SU-DHL-6 (cell line): ENCODE results near the gene COIL.
"Not testable (repeated sequence)": the region's sequence is repeated elsewhere in the genome, so short reads cannot be mapped to it uniquely, and the experiment has no call there.

Experiments used
- EZH2phosphoT487 ChIP-seq: fragments of 200-600 bp; sonication (generic), shearing (Covaris generic); conservative IDR thresholded peaks from 2 replicates; pipeline ENCODE4 v1.6.1; 2018; ENCODE audit warnings: mild to moderate bottlenecking, antibody characterized with exemption, low read length, moderate library complexity, mixed read lengths
- TF ChIP-seq, protein P1 (sequence below): fragments of 200-600 bp; sonication (generic); IDR thresholded peaks from one replicate; pipeline ENCODE4 v1.5.1; 2017; ENCODE audit warnings: antibody characterized with exemption, mild to moderate bottlenecking, low read length, moderate library complexity; ENCODE audit not compliant: insufficient read depth, poor library complexity, severe bottlenecking

DNA sequence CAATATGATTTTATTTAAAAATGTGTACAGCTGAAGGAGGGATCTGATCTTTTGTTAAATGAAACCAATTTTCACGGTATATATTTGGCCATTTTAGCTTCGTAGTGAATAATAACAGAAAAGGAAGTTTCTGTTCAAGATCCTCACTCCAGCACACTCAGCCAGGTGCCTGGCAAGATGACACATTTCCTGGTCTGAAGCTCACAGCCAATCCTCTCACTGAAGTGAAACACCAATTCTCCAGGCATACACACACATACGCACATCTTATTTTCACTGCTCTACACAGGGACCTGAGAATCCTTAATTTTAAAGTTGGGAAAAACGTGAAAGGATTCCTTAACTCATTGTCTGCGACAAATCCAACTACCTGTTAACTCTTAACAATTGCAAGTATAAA is 22.6 kb downstream of the COIL start:
- TF ChIP-seq EZH2phosphoT487: not testable (repeated sequence)
- TF ChIP-seq, protein P1, sequence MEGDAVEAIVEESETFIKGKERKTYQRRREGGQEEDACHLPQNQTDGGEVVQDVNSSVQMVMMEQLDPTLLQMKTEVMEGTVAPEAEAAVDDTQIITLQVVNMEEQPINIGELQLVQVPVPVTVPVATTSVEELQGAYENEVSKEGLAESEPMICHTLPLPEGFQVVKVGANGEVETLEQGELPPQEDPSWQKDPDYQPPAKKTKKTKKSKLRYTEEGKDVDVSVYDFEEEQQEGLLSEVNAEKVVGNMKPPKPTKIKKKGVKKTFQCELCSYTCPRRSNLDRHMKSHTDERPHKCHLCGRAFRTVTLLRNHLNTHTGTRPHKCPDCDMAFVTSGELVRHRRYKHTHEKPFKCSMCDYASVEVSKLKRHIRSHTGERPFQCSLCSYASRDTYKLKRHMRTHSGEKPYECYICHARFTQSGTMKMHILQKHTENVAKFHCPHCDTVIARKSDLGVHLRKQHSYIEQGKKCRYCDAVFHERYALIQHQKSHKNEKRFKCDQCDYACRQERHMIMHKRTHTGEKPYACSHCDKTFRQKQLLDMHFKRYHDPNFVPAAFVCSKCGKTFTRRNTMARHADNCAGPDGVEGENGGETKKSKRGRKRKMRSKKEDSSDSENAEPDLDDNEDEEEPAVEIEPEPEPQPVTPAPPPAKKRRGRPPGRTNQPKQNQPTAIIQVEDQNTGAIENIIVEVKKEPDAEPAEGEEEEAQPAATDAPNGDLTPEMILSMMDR: not testable (repeated sequence)
